Measurements from ENCODE around the gene NAA60.

DNA sequence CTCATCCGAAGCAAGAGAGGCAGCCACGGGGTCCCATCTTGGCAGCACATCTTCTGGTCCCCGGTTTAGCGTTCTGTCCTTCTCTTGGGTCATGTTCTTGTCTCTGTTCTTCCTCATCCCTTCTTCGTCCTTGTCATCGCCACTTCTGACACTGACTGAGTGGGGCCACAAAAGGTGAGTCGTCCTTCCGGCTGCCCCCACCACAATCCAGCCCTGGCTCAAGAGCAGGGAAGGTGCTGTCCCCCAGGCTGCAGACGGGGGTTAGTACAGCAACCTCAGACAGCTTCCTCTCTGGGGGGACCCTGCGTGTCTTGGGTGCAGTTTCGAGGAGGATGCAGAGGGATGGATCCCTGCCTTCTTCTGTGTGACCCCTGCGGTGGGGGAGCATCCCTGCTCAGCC lies 21.8 kb downstream of the NAA60 start:
- TF ChIP-seq, protein P1, sequence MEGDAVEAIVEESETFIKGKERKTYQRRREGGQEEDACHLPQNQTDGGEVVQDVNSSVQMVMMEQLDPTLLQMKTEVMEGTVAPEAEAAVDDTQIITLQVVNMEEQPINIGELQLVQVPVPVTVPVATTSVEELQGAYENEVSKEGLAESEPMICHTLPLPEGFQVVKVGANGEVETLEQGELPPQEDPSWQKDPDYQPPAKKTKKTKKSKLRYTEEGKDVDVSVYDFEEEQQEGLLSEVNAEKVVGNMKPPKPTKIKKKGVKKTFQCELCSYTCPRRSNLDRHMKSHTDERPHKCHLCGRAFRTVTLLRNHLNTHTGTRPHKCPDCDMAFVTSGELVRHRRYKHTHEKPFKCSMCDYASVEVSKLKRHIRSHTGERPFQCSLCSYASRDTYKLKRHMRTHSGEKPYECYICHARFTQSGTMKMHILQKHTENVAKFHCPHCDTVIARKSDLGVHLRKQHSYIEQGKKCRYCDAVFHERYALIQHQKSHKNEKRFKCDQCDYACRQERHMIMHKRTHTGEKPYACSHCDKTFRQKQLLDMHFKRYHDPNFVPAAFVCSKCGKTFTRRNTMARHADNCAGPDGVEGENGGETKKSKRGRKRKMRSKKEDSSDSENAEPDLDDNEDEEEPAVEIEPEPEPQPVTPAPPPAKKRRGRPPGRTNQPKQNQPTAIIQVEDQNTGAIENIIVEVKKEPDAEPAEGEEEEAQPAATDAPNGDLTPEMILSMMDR (IDR thresholded peaks at IDR 0.05) = no peak
- TF ChIP-seq ZFX (IDR thresholded peaks at IDR 0.05; ENCODE audit: borderline replicate concordance) = no peak

Data from 22Rv1 (cell line).